HG02884 (cell line): ENCODE measurements around the gene CDH4.

Experiments used
- ATAC-seq: cut with Tn5 transposase; IDR thresholded peaks from one replicate; pipeline ENCODE4 v1.9.1; 2021; ENCODE audit warnings: mild to moderate bottlenecking, moderate library complexity; ENCODE audit not compliant: unreplicated experiment

The CDH4 gene

GRCh38 chr20:61819921-61820825 lies 568.1 kb downstream of the CDH4 start:
- ATAC-seq: no peak

GRCh38 chr20:61821735-61822134 lies 569.7 kb downstream of the CDH4 start:
- no peak for ATAC-seq

GRCh38 chr20:61822396-61822795 lies 570.3 kb downstream of the CDH4 start:
- ATAC-seq: no peak

- no peak for ATAC-seq
Observed at GRCh38 chr20:61823242-61823641, 571.2 kb downstream of the CDH4 start.

- no peak for ATAC-seq
Observed at GRCh38 chr20:61828891-61829290, 576.8 kb downstream of the CDH4 start.

GRCh38 chr20:61829526-61829925 lies 577.5 kb downstream of the CDH4 start:
- no peak for ATAC-seq

- no peak for ATAC-seq
Observed at GRCh38 chr20:61830241-61830930, 578.3 kb downstream of the CDH4 start.

GRCh38 chr20:61830991-61831390 lies 578.9 kb downstream of the CDH4 start:
- no peak for ATAC-seq

GRCh38 chr20:61832181-61832580 lies 580.1 kb downstream of the CDH4 start:
- ATAC-seq: no peak

- ATAC-seq: no peak
Observed at GRCh38 chr20:61833807-61834610, 581.9 kb downstream of the CDH4 start.

GRCh38 chr20:61835301-61835700 lies 583.2 kb downstream of the CDH4 start:
- no peak for ATAC-seq

GRCh38 chr20:61835791-61836350 lies 583.8 kb downstream of the CDH4 start:
- ATAC-seq: no peak

GRCh38 chr20:61837200-61837599 lies 585.1 kb downstream of the CDH4 start:
- ATAC-seq: no peak

- ATAC-seq: no peak
Observed at GRCh38 chr20:61839223-61839911, 587.3 kb downstream of the CDH4 start.

- ATAC-seq: no peak
Observed at GRCh38 chr20:61839912-61840778, 588.1 kb downstream of the CDH4 start.

- ATAC-seq: no peak
Observed at GRCh38 chr20:61840779-61841455, 588.9 kb downstream of the CDH4 start.

GRCh38 chr20:61841551-61841950 lies 589.5 kb downstream of the CDH4 start:
- no peak for ATAC-seq

GRCh38 chr20:61841966-61842365 lies 589.9 kb downstream of the CDH4 start:
- no peak for ATAC-seq

GRCh38 chr20:61844621-61845020 lies 592.6 kb downstream of the CDH4 start:
- ATAC-seq: no peak
